Stomach (tissue), 4 donors: ENCODE data around the gene PDZRN3.

Source experiments
- EP300 ChIP-seq: sonication (generic); formaldehyde crosslinking; IDR thresholded peaks from one replicate; pipeline ENCODE4 v1.6.1; 2017; ENCODE audit warnings: antibody characterized with exemption
- POLR2A ChIP-seq, 4 donors: fragments of 450-650 bp; IDR thresholded peaks; one replicate each; pipeline ENCODE4 v1.6.1; 2016; ENCODE audit warnings: antibody characterized with exemption in 4 of 4, control low read depth in 2 of 4, mild to moderate bottlenecking in 1 of 4, moderate library complexity in 1 of 4
- POLR2AphosphoS5 ChIP-seq, 3 donors: sonication (generic); formaldehyde crosslinking; IDR thresholded peaks; one replicate each; pipeline ENCODE4 v1.6.1; 2016; ENCODE audit warnings: antibody characterized with exemption in 3 of 3
- TF ChIP-seq, protein P1 (sequence below), 7 experiments: fragments of 450-650 bp in 4 of 7; fragments of 200-600 bp in 3 of 7; sonication (generic) in 3 of 7; IDR thresholded peaks; one replicate each; pipeline ENCODE4 v1.5.1; 2016 to 2019; ENCODE audit warnings: antibody characterized with exemption in 7 of 7, control low read depth in 2 of 7, mild to moderate bottlenecking in 1 of 7

DNA sequence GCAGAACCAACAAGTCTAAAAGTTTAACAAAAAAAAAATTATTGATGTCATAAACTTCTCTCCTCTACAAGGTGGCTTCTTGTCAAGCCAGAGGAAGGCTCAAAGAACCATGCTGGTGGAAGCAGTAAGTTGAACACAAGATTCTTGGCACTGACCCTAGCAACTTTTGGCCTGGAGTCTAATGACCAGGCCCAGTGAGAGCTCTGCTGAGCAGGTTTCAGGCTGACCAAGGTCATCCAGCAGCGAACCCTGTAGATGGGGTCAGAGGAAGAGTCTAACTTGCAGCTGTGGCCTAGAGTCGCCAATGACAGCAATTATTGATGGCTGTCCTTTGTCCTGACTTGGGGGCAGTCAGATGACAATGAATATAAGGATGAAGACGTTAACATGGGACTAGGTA lies 43.1 kb upstream of the PDZRN3 start:
- TF ChIP-seq, protein P1, sequence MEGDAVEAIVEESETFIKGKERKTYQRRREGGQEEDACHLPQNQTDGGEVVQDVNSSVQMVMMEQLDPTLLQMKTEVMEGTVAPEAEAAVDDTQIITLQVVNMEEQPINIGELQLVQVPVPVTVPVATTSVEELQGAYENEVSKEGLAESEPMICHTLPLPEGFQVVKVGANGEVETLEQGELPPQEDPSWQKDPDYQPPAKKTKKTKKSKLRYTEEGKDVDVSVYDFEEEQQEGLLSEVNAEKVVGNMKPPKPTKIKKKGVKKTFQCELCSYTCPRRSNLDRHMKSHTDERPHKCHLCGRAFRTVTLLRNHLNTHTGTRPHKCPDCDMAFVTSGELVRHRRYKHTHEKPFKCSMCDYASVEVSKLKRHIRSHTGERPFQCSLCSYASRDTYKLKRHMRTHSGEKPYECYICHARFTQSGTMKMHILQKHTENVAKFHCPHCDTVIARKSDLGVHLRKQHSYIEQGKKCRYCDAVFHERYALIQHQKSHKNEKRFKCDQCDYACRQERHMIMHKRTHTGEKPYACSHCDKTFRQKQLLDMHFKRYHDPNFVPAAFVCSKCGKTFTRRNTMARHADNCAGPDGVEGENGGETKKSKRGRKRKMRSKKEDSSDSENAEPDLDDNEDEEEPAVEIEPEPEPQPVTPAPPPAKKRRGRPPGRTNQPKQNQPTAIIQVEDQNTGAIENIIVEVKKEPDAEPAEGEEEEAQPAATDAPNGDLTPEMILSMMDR (IDR thresholded peaks at IDR 0.05): no peak
- TF ChIP-seq POLR2A (IDR thresholded peaks at IDR 0.05) (no peak), EP300 (no peak), POLR2AphosphoS5 (IDR thresholded peaks at IDR 0.05) (no peak)
